Naive thymus-derived CD4-positive, alpha-beta T cell (primary cell): ENCODE measurements around the gene IFI6. TPM values are rescaled to one million over a fixed set of nuclear protein-coding genes. Genes with fewer than 3 reads are reported as not detected.

Experiments
- ATAC-seq: fragments of 150-1000 bp; cut with Tn5 transposase; 2 replicates; pipeline ENCODE4 v1.10.0; 2021; ENCODE audit warnings: mild to moderate bottlenecking, moderate library complexity
- CTCF ChIA-PET: fragments of 350-600 bp; sonication (Branson Sonifier 250); formaldehyde crosslinking; loops from one replicate; lab custom pipeline; 2021; ENCODE audit warnings: antibody characterized with exemption; lab: Charles Lee
- POLR2A ChIA-PET: fragments of 350-600 bp; sonication (Branson Sonifier 250); formaldehyde crosslinking; loops from one replicate; lab custom pipeline; 2021; ENCODE audit warnings: antibody characterized with exemption, inconsistent platforms; lab: Charles Lee
- DNase-seq, 9 donors: peaks; one replicate each; pipeline versions ENCODE4 v3.0.0 to v3.0.0-alpha.2; 2020 to 2022; ENCODE audit warnings: mixed read lengths in 1 of 9
- H3K27ac ChIP-seq: one replicate; pipeline ENCODE4 v1.7.0; 2013; ENCODE audit warnings: mild to moderate bottlenecking, low read depth, low read length, moderate library complexity
- H3K27me3 ChIP-seq, 2 donors: one replicate each; pipeline ENCODE4 v1.7.0; 2013; ENCODE audit warnings: low read length in 2 of 2, mild to moderate bottlenecking in 2 of 2, moderate library complexity in 2 of 2; ENCODE audit not compliant: control insufficient read depth in 2 of 2, insufficient read depth in 2 of 2
- H3K36me3 ChIP-seq, 3 experiments: 1 replicate in 2 of 3; 2 replicates in 1 of 3; pipeline ENCODE4 v1.7.0; 2013; ENCODE audit warnings: low read length in 3 of 3, mild to moderate bottlenecking in 3 of 3, moderate library complexity in 1 of 3; ENCODE audit not compliant: insufficient read depth in 3 of 3, control insufficient read depth in 2 of 3
- H3K4me1 ChIP-seq, 2 donors: one replicate each; pipeline ENCODE4 v1.7.0; 2013; ENCODE audit warnings: low read length in 2 of 2, mild to moderate bottlenecking in 2 of 2, moderate library complexity in 1 of 2; ENCODE audit not compliant: control insufficient read depth in 2 of 2, insufficient read depth in 2 of 2
- H3K4me3 ChIP-seq: 2 replicates; pipeline ENCODE4 v1.7.0; 2013; ENCODE audit warnings: mild to moderate bottlenecking, low read length
- H3K9me3 ChIP-seq, 3 experiments: 1 replicate in 2 of 3; 2 replicates in 1 of 3; pipeline ENCODE4 v1.7.0; 2013; ENCODE audit warnings: low read length in 3 of 3; ENCODE audit not compliant: control insufficient read depth in 2 of 3
- H3K27ac Mint-ChIP-seq, 9 donors: one replicate each; pipeline ENCODE4 v1.8.0; 2020 to 2022; ENCODE audit warnings: mixed read lengths in 9 of 9, mild to moderate bottlenecking in 8 of 9, moderate library complexity in 5 of 9, inconsistent platforms in 2 of 9
- H3K27me3 Mint-ChIP-seq, 5 donors: one replicate each; pipeline ENCODE4 v1.8.0; 2021 to 2022; ENCODE audit warnings: mixed read lengths in 5 of 5, mild to moderate bottlenecking in 1 of 5
- H3K36me3 Mint-ChIP-seq, 5 donors: one replicate each; pipeline ENCODE4 v1.8.0; 2020 to 2022; ENCODE audit warnings: mixed read lengths in 5 of 5, mild to moderate bottlenecking in 3 of 5, inconsistent platforms in 1 of 5
- H3K4me1 Mint-ChIP-seq, 7 donors: one replicate each; pipeline ENCODE4 v1.8.0; 2020 to 2022; ENCODE audit warnings: mixed read lengths in 7 of 7, mild to moderate bottlenecking in 3 of 7, inconsistent platforms in 1 of 7
- H3K4me3 Mint-ChIP-seq, 10 donors: one replicate each; pipeline ENCODE4 v1.8.0; 2020 to 2022; ENCODE audit warnings: mild to moderate bottlenecking in 10 of 10, mixed read lengths in 10 of 10, moderate library complexity in 6 of 10, inconsistent platforms in 2 of 10
- H3K9me3 Mint-ChIP-seq, 11 donors: one replicate each; pipeline ENCODE4 v1.8.0; 2020 to 2022; ENCODE audit warnings: mixed read lengths in 11 of 11, mild to moderate bottlenecking in 4 of 11, inconsistent platforms in 1 of 11, moderate library complexity in 1 of 11
- intact Hi-C, 2 donors: fragments of 100-400 bp; cut with micrococcal nuclease; formaldehyde crosslinking; loops; one replicate each; pipeline ENCODE4 v1.15.1; 2023
- polyA plus RNA-seq, 2 donors: library from polyadenylated mRNA; unstranded; fragments of 300-500 nt; fragmentation: Illumina TruSeq; gene quantifications; one replicate each; pipeline ENCODE4 v1.2.3, GENCODE V29; 2021
- total RNA-seq, 6 experiments: library from RNA in 5 of 6; stranded (reverse) in 5 of 6; gene quantifications; 1 replicate in 5 of 6; 2 replicates in 1 of 6; pipeline ENCODE4 v1.2.3 and lab custom pipeline; 2021 to 2026

Gene IFI6
- total and polyA plus RNA-seq, 7 experiments from 2014 or later, result 24.7 to 266 (median 35.9) TPM

GRCh38 chr1:27662707-27663393, 9.1 kb downstream of the IFI6 start:
- CTCF ChIA-PET, result interaction anchor here (0.6 to 13.0 kb wide), 31 partner anchors 9 to 617 kb away, joined by 3 to 378 read pairs (median 5); partner anchors contain the start of genes AHDC1 and IFI6
- Histone ChIP-seq H3K27ac (peak overlapping the region; percentile 81), H3K4me3 (peak overlapping the region; percentile 64), H3K36me3 (peaks cover 0 to 16% (median 0%) of the 10 kb centered on the region in 3 experiments), H3K9me3 (no peaks in the 10 kb centered on the region), H3K27me3 (no peaks in the 10 kb centered on the region), H3K4me1 (peaks cover 38 to 46% of the 10 kb centered on the region in 2 donors)
- DNase-seq (peak; percentile 76 to 94 (median 88)), ATAC-seq (peak; percentile 80)
- H3K4me1 Mint-ChIP-seq, result peaks cover 39 to 62% (median 48%) of the 10 kb centered on the region in 7 donors
- H3K9me3 Mint-ChIP-seq, result no peaks in the 10 kb centered on the region
- H3K4me3 Mint-ChIP-seq, result peak overlapping the region; percentile 82 to 94 (median 90)
- no peaks in the 10 kb centered on the region for H3K27me3 Mint-ChIP-seq
- H3K36me3 Mint-ChIP-seq, result peaks cover 4 to 19% (median 13%) of the 10 kb centered on the region in 5 donors
- H3K27ac Mint-ChIP-seq, result peak overlapping the region; percentile 95 to 100 (median 98)
- POLR2A ChIA-PET, result interaction anchor here (0.6 to 15.1 kb wide), 17 partner anchors 8 to 368 kb away, joined by 3 to 338 read pairs (median 5); partner anchors contain the start of genes AHDC1, FAM76A, IFI6 and STX12
- intact Hi-C loops, result loop anchor here (1.0 to 10.0 kb wide), 17 partner anchors 9 to 428 kb away; partner anchors contain the start of genes GPR3 (in 2 of the 2), TMEM222 (in 2 of the 2), IFI6 (in 1 of the 2) and WASF2 (in 1 of the 2)

- Mint-ChIP-seq H3K27me3 (no peaks in the 10 kb centered on the region), H3K4me1 (peaks cover 39 to 59% (median 46%) of the 10 kb centered on the region in 7 donors), H3K9me3 (no peaks in the 10 kb centered on the region), H3K36me3 (peaks cover 4 to 15% (median 10%) of the 10 kb centered on the region in 5 donors), H3K27ac (peak overlapping the region; percentile 95 to 100 (median 98)), H3K4me3 (peak overlapping the region; percentile 82 to 94 (median 90))
- no peak for DNase-seq
- H3K27ac ChIP-seq, result peak overlapping the region; percentile 81
- intact Hi-C loops, result loop anchor here (2.0 to 10.0 kb wide), 7 partner anchors 139 to 427 kb away; partner anchors contain the start of genes TMEM222 (in 2 of the 2), GPR3 (in 1 of the 2) and WDTC1 (in 1 of the 2)
- no peaks in the 10 kb centered on the region for H3K27me3 ChIP-seq
- peak overlapping the region; percentile 64 for H3K4me3 ChIP-seq
- H3K4me1 ChIP-seq, result peaks cover 38 to 46% of the 10 kb centered on the region in 2 donors
- no peak for ATAC-seq
- peaks cover 0 to 13% (median 0%) of the 10 kb centered on the region in 3 experiments for H3K36me3 ChIP-seq
- ChIA-PET CTCF (interaction anchor here (0.6 to 13.0 kb wide), 26 partner anchors 9 to 617 kb away, joined by 3 to 378 read pairs (median 6); partner anchors contain the start of genes AHDC1 and IFI6), POLR2A (interaction anchor here (0.7 to 15.1 kb wide), 13 partner anchors 8 to 306 kb away, joined by 3 to 338 read pairs (median 8); partner anchors contain the start of genes AHDC1, FAM76A, IFI6 and STX12)
- H3K9me3 ChIP-seq, result no peaks in the 10 kb centered on the region
Measured at GRCh38 chr1:27662261-27662660, 9.7 kb downstream of the IFI6 start.

- Histone ChIP-seq H3K4me1 (peaks cover 38 to 46% of the 10 kb centered on the region in 2 donors), H3K36me3 (peaks cover 0 to 6% (median 0%) of the 10 kb centered on the region in 3 experiments), H3K9me3 (no peaks in the 10 kb centered on the region), H3K27me3 (no peaks in the 10 kb centered on the region), H3K27ac (peak overlapping the region; percentile 89), H3K4me3 (no peak overlapping the region)
- Mint-ChIP-seq H3K36me3 (peaks cover 4 to 15% (median 5%) of the 10 kb centered on the region in 5 donors), H3K27ac (peak overlapping the region; percentile 95 to 99 (median 98)), H3K9me3 (no peaks in the 10 kb centered on the region), H3K27me3 (no peaks in the 10 kb centered on the region), H3K4me1 (peaks cover 39 to 58% (median 46%) of the 10 kb centered on the region in 7 donors), H3K4me3 (peak overlapping the region; percentile 33 to 96 (median 87))
- CTCF ChIA-PET, result interaction anchor here (0.6 to 13.0 kb wide), 11 partner anchors 8 to 616 kb away, joined by 3 to 378 read pairs (median 6); partner anchors contain the start of genes AHDC1 and IFI6
- intact Hi-C loops, result loop anchor here (2.0 to 10.0 kb wide), 7 partner anchors 139 to 427 kb away; partner anchors contain the start of genes TMEM222 (in 2 of the 2), GPR3 (in 1 of the 2) and WDTC1 (in 1 of the 2)
- POLR2A ChIA-PET, result interaction anchor here (0.6 to 15.1 kb wide), 12 partner anchors 9 to 363 kb away, joined by 3 to 338 read pairs (median 5); partner anchors contain the start of genes AHDC1 and IFI6
- no peak for DNase-seq
- no peak for ATAC-seq
Measured at GRCh38 chr1:27661412-27662075, 10.4 kb downstream of the IFI6 start.

GRCh38 chr1:27660300-27660835, 11.6 kb downstream of the IFI6 start:
- Histone ChIP-seq H3K27me3 (no peaks in the 10 kb centered on the region), H3K36me3 (no peaks in the 10 kb centered on the region), H3K27ac (peak overlapping the region; percentile 89), H3K9me3 (no peaks in the 10 kb centered on the region), H3K4me3 (peak overlapping the region; percentile 51), H3K4me1 (peaks cover 38 to 46% of the 10 kb centered on the region in 2 donors)
- DNase-seq (no peak), ATAC-seq (no peak)
- POLR2A ChIA-PET, result interaction anchor here (0.8 to 15.1 kb wide), 7 partner anchors 8 to 65 kb away, joined by 3 to 338 read pairs (median 27); partner anchors contain the start of genes AHDC1 and IFI6
- H3K27ac Mint-ChIP-seq, result peak overlapping the region; percentile 95 to 99 (median 98)
- H3K4me1 Mint-ChIP-seq, result peaks cover 39 to 64% (median 46%) of the 10 kb centered on the region in 7 donors
- CTCF ChIA-PET, result interaction anchor here (1.1 to 13.0 kb wide), 6 partner anchors 9 to 104 kb away, joined by 3 to 378 read pairs (median 15); partner anchors contain the start of genes AHDC1 and IFI6
- H3K9me3 Mint-ChIP-seq, result no peaks in the 10 kb centered on the region
- H3K36me3 Mint-ChIP-seq, result peaks cover 0 to 11% (median 0%) of the 10 kb centered on the region in 5 donors
- H3K27me3 Mint-ChIP-seq, result no peaks in the 10 kb centered on the region
- peak overlapping the region; percentile 83 to 96 (median 88) for H3K4me3 Mint-ChIP-seq
- intact Hi-C loops, result loop anchor here (1.0 to 10.0 kb wide), 5 partner anchors 26 to 426 kb away; partner anchors contain the start of genes TMEM222 (in 1 of the 2) and WDTC1 (in 1 of the 2)

GRCh38 chr1:27659497-27660299, 12.3 kb downstream of the IFI6 start:
- H3K36me3 ChIP-seq, result no peaks in the 10 kb centered on the region
- peak; percentile 83 for ATAC-seq
- H3K27ac ChIP-seq, result peak overlapping the region; percentile 89
- no peaks in the 10 kb centered on the region for H3K27me3 Mint-ChIP-seq
- intact Hi-C loops, result loop anchor here (1.0 to 10.0 kb wide), 5 partner anchors 25 to 425 kb away; partner anchors contain the start of genes TMEM222 (in 1 of the 2) and WDTC1 (in 1 of the 2)
- H3K27ac Mint-ChIP-seq, result peak overlapping the region; percentile 95 to 99 (median 98)
- peak overlapping the region; percentile 54 for H3K4me3 ChIP-seq
- no peaks in the 10 kb centered on the region for H3K9me3 Mint-ChIP-seq
- POLR2A ChIA-PET, result interaction anchor here (1.0 to 15.1 kb wide), 8 partner anchors 11 to 47 kb away, joined by 4 to 338 read pairs (median 18); partner anchors contain the start of genes AHDC1 and IFI6
- no peaks in the 10 kb centered on the region for H3K9me3 ChIP-seq
- H3K36me3 Mint-ChIP-seq, result peaks cover 0 to 11% (median 0%) of the 10 kb centered on the region in 5 donors
- no peaks in the 10 kb centered on the region for H3K27me3 ChIP-seq
- CTCF ChIA-PET, result interaction anchor here (1.0 to 13.0 kb wide), 8 partner anchors 10 to 103 kb away, joined by 3 to 378 read pairs (median 6); partner anchors contain the start of genes AHDC1 and IFI6
- peaks cover 38 to 46% of the 10 kb centered on the region in 2 donors for H3K4me1 ChIP-seq
- H3K4me1 Mint-ChIP-seq, result peaks cover 39 to 66% (median 46%) of the 10 kb centered on the region in 7 donors
- H3K4me3 Mint-ChIP-seq, result peak overlapping the region; percentile 83 to 96 (median 88)
- DNase-seq, result peak; percentile 73 to 92 (median 77)
